Measurements from ENCODE around the gene DYNLT2. TPM values are rescaled to one million over a fixed set of nuclear protein-coding genes. Genes with fewer than 3 reads are reported as not detected.

DYNLT2 gene
- total and polyA plus RNA-seq, 2 of the 13 experiments (the other 11 are each of a cell fraction or from before 2014, with no cell fraction given): 2.1 to 4.3 TPM

DNA sequence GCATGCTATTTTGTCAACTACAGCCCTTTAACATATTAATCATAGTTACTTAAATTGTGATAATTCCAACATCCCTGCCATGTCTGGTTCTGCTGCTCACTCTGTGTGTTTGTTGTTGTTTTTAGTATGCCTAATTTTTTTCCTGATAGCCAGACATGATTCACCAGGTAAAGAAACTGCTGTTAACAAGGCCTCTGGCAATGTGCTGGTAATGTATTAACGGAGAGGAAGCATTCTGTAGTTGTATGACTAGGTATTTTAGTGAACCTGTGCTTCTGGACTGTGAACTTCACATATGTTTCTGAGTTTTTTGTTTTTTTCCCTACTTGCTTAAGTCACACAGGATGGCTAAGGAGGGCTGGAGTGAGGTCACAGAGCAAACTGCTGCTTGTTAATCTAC lies 4.8 kb downstream of the DYNLT2 start:
- 19% methylated on average over 1 of the region's 1 CpG for WGBS (ENCODE audit: low lambda C conversion rate)
- no TSS peak for BruUV-seq (replicated peaks)
- no peak overlapping the region for H3K4me3 ChIP-seq (replicated peaks in 1 of 3; ENCODE audit: insufficient read depth in 1 of 3, low read depth in 2 of 3, low read length in 3 of 3)
- in situ Hi-C loops (cut with HindIII; ENCODE audit: extremely low pct_ligation_motif_present, low pct_unique_long_range_greater_than_20kb): no loop called here
- ChIA-PET CTCF (ENCODE audit: low intra/inter-chr PET ratio, low total read pairs) (no interaction called here), POLR2A (interaction anchor here (0.8 kb wide), 1 partner anchor 21 kb away, joined by 3 read pairs; no protein-coding TSS in a partner anchor)
- H3K27me3 ChIP-seq (ENCODE audit: control insufficient read depth in 1 of 2, insufficient read depth in 2 of 2, low read length in 2 of 2): no peaks in the 10 kb centered on the region; a peak in 2 of 5 replicates
- 0 out of 2 replicates have a peak, but pooled peaks have one; percentile 18 for TF ChIP-seq SAP130 (CRISPR knock-in tag; IDR thresholded peaks at IDR 0.05; ENCODE audit: low read depth)
- TF ChIP-seq DR1 (CRISPR knock-in tag; IDR thresholded peaks at IDR 0.05): no peak
- peak; percentile 70; the same call in 1 of the 2 replicates for TF ChIP-seq ZBTB21 (CRISPR knock-in tag; IDR thresholded peaks at IDR 0.05)
- TF ChIP-seq, protein P1, sequence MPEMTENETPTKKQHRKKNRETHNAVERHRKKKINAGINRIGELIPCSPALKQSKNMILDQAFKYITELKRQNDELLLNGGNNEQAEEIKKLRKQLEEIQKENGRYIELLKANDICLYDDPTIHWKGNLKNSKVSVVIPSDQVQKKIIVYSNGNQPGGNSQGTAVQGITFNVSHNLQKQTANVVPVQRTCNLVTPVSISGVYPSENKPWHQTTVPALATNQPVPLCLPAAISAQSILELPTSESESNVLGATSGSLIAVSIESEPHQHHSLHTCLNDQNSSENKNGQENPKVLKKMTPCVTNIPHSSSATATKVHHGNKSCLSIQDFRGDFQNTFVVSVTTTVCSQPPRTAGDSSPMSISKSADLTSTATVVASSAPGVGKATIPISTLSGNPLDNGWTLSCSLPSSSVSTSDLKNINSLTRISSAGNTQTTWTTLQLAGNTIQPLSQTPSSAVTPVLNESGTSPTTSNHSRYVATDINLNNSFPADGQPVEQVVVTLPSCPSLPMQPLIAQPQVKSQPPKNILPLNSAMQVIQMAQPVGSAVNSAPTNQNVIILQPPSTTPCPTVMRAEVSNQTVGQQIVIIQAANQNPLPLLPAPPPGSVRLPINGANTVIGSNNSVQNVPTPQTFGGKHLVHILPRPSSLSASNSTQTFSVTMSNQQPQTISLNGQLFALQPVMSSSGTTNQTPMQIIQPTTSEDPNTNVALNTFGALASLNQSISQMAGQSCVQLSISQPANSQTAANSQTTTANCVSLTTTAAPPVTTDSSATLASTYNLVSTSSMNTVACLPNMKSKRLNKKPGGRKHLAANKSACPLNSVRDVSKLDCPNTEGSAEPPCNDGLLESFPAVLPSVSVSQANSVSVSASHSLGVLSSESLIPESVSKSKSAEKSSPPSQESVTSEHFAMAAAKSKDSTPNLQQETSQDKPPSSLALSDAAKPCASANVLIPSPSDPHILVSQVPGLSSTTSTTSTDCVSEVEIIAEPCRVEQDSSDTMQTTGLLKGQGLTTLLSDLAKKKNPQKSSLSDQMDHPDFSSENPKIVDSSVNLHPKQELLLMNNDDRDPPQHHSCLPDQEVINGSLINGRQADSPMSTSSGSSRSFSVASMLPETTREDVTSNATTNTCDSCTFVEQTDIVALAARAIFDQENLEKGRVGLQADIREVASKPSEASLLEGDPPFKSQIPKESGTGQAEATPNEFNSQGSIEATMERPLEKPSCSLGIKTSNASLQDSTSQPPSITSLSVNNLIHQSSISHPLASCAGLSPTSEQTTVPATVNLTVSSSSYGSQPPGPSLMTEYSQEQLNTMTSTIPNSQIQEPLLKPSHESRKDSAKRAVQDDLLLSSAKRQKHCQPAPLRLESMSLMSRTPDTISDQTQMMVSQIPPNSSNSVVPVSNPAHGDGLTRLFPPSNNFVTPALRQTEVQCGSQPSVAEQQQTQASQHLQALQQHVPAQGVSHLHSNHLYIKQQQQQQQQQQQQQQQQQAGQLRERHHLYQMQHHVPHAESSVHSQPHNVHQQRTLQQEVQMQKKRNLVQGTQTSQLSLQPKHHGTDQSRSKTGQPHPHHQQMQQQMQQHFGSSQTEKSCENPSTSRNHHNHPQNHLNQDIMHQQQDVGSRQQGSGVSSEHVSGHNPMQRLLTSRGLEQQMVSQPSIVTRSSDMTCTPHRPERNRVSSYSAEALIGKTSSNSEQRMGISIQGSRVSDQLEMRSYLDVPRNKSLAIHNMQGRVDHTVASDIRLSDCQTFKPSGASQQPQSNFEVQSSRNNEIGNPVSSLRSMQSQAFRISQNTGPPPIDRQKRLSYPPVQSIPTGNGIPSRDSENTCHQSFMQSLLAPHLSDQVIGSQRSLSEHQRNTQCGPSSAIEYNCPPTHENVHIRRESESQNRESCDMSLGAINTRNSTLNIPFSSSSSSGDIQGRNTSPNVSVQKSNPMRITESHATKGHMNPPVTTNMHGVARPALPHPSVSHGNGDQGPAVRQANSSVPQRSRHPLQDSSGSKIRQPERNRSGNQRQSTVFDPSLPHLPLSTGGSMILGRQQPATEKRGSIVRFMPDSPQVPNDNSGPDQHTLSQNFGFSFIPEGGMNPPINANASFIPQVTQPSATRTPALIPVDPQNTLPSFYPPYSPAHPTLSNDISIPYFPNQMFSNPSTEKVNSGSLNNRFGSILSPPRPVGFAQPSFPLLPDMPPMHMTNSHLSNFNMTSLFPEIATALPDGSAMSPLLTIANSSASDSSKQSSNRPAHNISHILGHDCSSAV (CRISPR knock-in tag; IDR thresholded peaks at IDR 0.05; ENCODE audit: borderline replicate concordance): no peak
- H3K36me3 ChIP-seq (replicated peaks in 1 of 2; ENCODE audit: control insufficient read depth in 1 of 2, insufficient read depth in 2 of 2, low read length in 2 of 2): no peaks in the 10 kb centered on the region
- FAIRE-seq (no peak), DNase-seq (ENCODE audit: low spot score) (no peak), ATAC-seq (no peak)
- no peak overlapping the region for H3K9ac ChIP-seq (ENCODE audit: insufficient read depth, low read depth, low read length)
- H3K4me2 ChIP-seq (ENCODE audit: low read depth, low read length): no peak overlapping the region
- no peaks in the 10 kb centered on the region for H4K20me1 ChIP-seq (ENCODE audit: insufficient read depth, low read length)
- H3K27ac ChIP-seq (ENCODE audit: extremely low read length, insufficient read depth, low read length): no peak overlapping the region
- peaks cover 19% of the 10 kb centered on the region for H3K79me2 ChIP-seq (ENCODE audit: insufficient read depth, low read length)
- no peak overlapping the region for H2AFZ ChIP-seq (ENCODE audit: low read length)
- H3K9me3 ChIP-seq (ENCODE audit: low read length): no peaks in the 10 kb centered on the region
- H3K4me1 ChIP-seq (ENCODE audit: insufficient read depth, low read length): peaks cover 22% of the 10 kb centered on the region
- intact Hi-C loops (cut with micrococcal nuclease; ENCODE audit: unreplicated experiment): no loop called here

Measured in HepG2 (cell line).